Fibroblast of lung (primary cell): Measurements from ENCODE around the gene NUP62.

ENCODE experiments used
- EZH2 ChIP-seq: IDR thresholded peaks from 2 replicates; pipeline ENCODE4 v1.5.1; 2012; ENCODE audit warnings: low read length, control low read depth, mild to moderate bottlenecking; ENCODE audit errors: missing control alignments
- TF ChIP-seq, protein P1 (sequence below), 2 donors: IDR thresholded peaks in 1 of 2; conservative IDR thresholded peaks in 1 of 2; 1 replicate in 1 of 2; 2 replicates in 1 of 2; pipeline ENCODE4 v1.5.1; 2011 to 2012; ENCODE audit warnings: low read length in 2 of 2, control low read depth in 1 of 2, inconsistent platforms in 1 of 2, low read depth in 1 of 2, mild to moderate bottlenecking in 1 of 2

DNA sequence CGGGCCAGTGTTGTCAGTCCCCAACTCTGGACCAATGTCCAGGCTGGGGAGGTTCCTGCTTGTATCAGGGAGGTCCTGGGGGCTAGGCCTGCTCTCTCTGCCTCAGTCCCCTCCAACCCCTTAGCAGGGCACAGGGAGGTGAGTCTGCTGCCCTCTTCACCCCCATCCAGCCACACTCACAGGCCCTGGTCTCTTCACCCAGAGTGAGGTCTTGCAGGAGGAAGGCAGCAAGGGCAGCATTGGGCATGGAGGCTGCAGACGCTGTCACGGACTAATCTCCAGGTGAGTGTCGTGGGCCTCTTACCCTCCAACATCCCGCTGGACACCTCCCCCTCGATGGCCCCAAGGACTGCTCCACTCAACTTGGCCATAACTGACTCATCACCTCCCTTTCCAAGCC is 43.5 kb upstream of the NUP62 start:
- TF ChIP-seq, protein P1, sequence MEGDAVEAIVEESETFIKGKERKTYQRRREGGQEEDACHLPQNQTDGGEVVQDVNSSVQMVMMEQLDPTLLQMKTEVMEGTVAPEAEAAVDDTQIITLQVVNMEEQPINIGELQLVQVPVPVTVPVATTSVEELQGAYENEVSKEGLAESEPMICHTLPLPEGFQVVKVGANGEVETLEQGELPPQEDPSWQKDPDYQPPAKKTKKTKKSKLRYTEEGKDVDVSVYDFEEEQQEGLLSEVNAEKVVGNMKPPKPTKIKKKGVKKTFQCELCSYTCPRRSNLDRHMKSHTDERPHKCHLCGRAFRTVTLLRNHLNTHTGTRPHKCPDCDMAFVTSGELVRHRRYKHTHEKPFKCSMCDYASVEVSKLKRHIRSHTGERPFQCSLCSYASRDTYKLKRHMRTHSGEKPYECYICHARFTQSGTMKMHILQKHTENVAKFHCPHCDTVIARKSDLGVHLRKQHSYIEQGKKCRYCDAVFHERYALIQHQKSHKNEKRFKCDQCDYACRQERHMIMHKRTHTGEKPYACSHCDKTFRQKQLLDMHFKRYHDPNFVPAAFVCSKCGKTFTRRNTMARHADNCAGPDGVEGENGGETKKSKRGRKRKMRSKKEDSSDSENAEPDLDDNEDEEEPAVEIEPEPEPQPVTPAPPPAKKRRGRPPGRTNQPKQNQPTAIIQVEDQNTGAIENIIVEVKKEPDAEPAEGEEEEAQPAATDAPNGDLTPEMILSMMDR (conservative IDR thresholded peaks at IDR 0.05 in 1 of 2, IDR thresholded peaks at IDR 0.05 in 1 of 2; ENCODE audit: low read depth in 1 of 2, low read length in 2 of 2) = no peak
- no peak for TF ChIP-seq EZH2
